NCI-H1417 treated with DMSO at 0.1 percent for 48 hours (cell line): Measurements from ENCODE around the gene TAF7.
"Not testable (repeated sequence)": the region's sequence is repeated elsewhere in the genome, so short reads cannot be mapped to it uniquely, and the experiment has no call there.

Experiments
- DNase-seq: peaks from one replicate; lab custom pipeline; 2025; lab: John Stamatoyannopoulos, UW

The TAF7 gene

GRCh38 chr5:141338538-141339306 is 18.1 kb upstream of the TAF7 start, which contains the start of gene PCDHGA2:
PCDHGA2 (plus strand) TSS chr5:141338760.
- DNase-seq = no peak

GRCh38 chr5:141332571-141332970 is 12.0 kb upstream of the TAF7 start:
- DNase-seq = not testable (repeated sequence)

GRCh38 chr5:141330299-141331080 is 9.9 kb upstream of the TAF7 start, which contains the start of gene PCDHGA1:
PCDHGA1 (plus strand) TSS chr5:141330514.
- no peak for DNase-seq

GRCh38 chr5:141328231-141328630 is 7.6 kb upstream of the TAF7 start:
- no peak for DNase-seq

- no peak for DNase-seq
Observed at GRCh38 chr5:141326088-141326854, 5.7 kb upstream of the TAF7 start.

- DNase-seq = no peak
Observed at GRCh38 chr5:141322261-141322660, 1.7 kb upstream of the TAF7 start.

GRCh38 chr5:141319699-141320098 is 885 bp downstream of the TAF7 start:
- DNase-seq = no peak

GRCh38 chr5:141319202-141319601 is 1.4 kb downstream of the TAF7 start:
- no peak for DNase-seq

GRCh38 chr5:141316963-141317362 is 3.6 kb downstream of the TAF7 start:
- not testable (repeated sequence) for DNase-seq

GRCh38 chr5:141313711-141314110 is 6.9 kb downstream of the TAF7 start:
- DNase-seq = no peak

- DNase-seq = no peak
Observed at GRCh38 chr5:141306630-141307029, 14.0 kb downstream of the TAF7 start.

- no peak for DNase-seq
Observed at GRCh38 chr5:141303756-141304155, 16.8 kb downstream of the TAF7 start, which contains the start of gene SLC25A2. SLC25A2 (minus strand) TSS chr5:141304049; CDS start chr5:141303865, 184 bp downstream.

- no peak for DNase-seq
Observed at GRCh38 chr5:141298376-141298775, 22.2 kb downstream of the TAF7 start.

GRCh38 chr5:141272906-141273305 is 47.7 kb downstream of the TAF7 start:
- no peak for DNase-seq

GRCh38 chr5:141269195-141269594 is 51.4 kb downstream of the TAF7 start:
- no peak for DNase-seq
